ENCODE measurements around the gene HIRIP3. TPM values are rescaled to one million over a fixed set of nuclear protein-coding genes. Genes with fewer than 3 reads are reported as not detected.

The HIRIP3 gene
- total RNA-seq, 3 donors from 2014 or later: 10.5 to 18.2 (median 15.5) TPM

GRCh38 chr16:29951625-29952365 is 43.6 kb downstream of the HIRIP3 start:
- no peak for DNase-seq (ENCODE audit: low spot score in 2 of 2)
- Histone ChIP-seq H3K4me1 (no peaks in the 10 kb centered on the region), H3K27me3 (no peaks in the 10 kb centered on the region), H3K9me3 (no peaks in the 10 kb centered on the region), H3K36me3 (no peaks in the 10 kb centered on the region), H3K4me3 (no peak overlapping the region), H3K27ac (no peak overlapping the region)
- TF ChIP-seq CTCF (IDR thresholded peaks at IDR 0.05): no peak
- TF ChIP-seq POLR2A (IDR thresholded peaks at IDR 0.05): no peak
- TF ChIP-seq POLR2AphosphoS5 (IDR thresholded peaks at IDR 0.05): no peak
- intact Hi-C loops (cut with DNase I; ENCODE audit: low total_unique reads): no loop called here

GRCh38 chr16:29950806-29951461 is 44.5 kb downstream of the HIRIP3 start:
- intact Hi-C loops (cut with DNase I; ENCODE audit: low total_unique reads): no loop called here

GRCh38 chr16:29947897-29948296 is 47.5 kb downstream of the HIRIP3 start:
- Histone ChIP-seq H3K4me3 (no peak overlapping the region), H3K36me3 (no peaks in the 10 kb centered on the region), H3K27me3 (no peaks in the 10 kb centered on the region), H3K4me1 (no peaks in the 10 kb centered on the region), H3K27ac (no peak overlapping the region), H3K9me3 (no peaks in the 10 kb centered on the region)
- intact Hi-C loops (cut with DNase I; ENCODE audit: low total_unique reads): no loop called here
- DNase-seq (ENCODE audit: low spot score in 2 of 2): no peak
- TF ChIP-seq POLR2AphosphoS5 (IDR thresholded peaks at IDR 0.05) (no peak), POLR2A (IDR thresholded peaks at IDR 0.05) (no peak), CTCF (IDR thresholded peaks at IDR 0.05) (no peak)

More at GRCh38 chr16:29950806-29951461, 44.5 kb downstream of the HIRIP3 start:
- DNase-seq (ENCODE audit: low spot score in 2 of 2): no peak
- Histone ChIP-seq H3K36me3 (no peaks in the 10 kb centered on the region), H3K27me3 (no peaks in the 10 kb centered on the region), H3K4me1 (no peaks in the 10 kb centered on the region), H3K9me3 (no peaks in the 10 kb centered on the region), H3K4me3 (no peak overlapping the region), H3K27ac (no peak overlapping the region)
- TF ChIP-seq POLR2AphosphoS5 (IDR thresholded peaks at IDR 0.05) (no peak), POLR2A (IDR thresholded peaks at IDR 0.05) (no peak), CTCF (IDR thresholded peaks at IDR 0.05) (no peak)

- no peaks in the 10 kb centered on the region for H3K36me3 ChIP-seq
- no peaks in the 10 kb centered on the region for H3K27me3 ChIP-seq
- H3K4me3 ChIP-seq: no peak overlapping the region
- no peaks in the 10 kb centered on the region for H3K9me3 ChIP-seq
- H3K4me1 ChIP-seq: no peaks in the 10 kb centered on the region
- intact Hi-C loops (cut with DNase I; ENCODE audit: low total_unique reads): no loop called here
- TF ChIP-seq POLR2A (IDR thresholded peaks at IDR 0.05): no peak
- TF ChIP-seq CTCF (IDR thresholded peaks at IDR 0.05): no peak
- no peak for TF ChIP-seq POLR2AphosphoS5 (IDR thresholded peaks at IDR 0.05)
- H3K27ac ChIP-seq: peak overlapping the region; percentile 30 to 65
- DNase-seq (ENCODE audit: low spot score in 2 of 2): no peak
These were observed 51.3 kb downstream of the HIRIP3 start for GRCh38 chr16:29943846-29944799.

Other genes starting within 250 kb of the HIRIP3 start
- 1 to 10 TPM in 2 of 3 donors, under 1 TPM in 1; 0.66 to 2.1 (median 1.8) TPM for gene C16orf54, start 249.6 kb downstream of the HIRIP3 start, total RNA-seq
- gene ZG16, start 217.4 kb downstream of the HIRIP3 start, total RNA-seq: under 1 TPM in 1 of 3 donors, not detected in 2; 0.33 TPM
- 10 to 100 TPM; 16.3 to 50.2 (median 22.3) TPM for gene KIF22, start 204.9 kb downstream of the HIRIP3 start, total RNA-seq
- 10 to 100 TPM; 49.3 to 61.9 (median 60.0) TPM for gene MAZ, start 189.1 kb downstream of the HIRIP3 start, total RNA-seq
- 1 to 10 TPM; 2.9 to 3.9 (median 3.5) TPM for gene PRRT2, start 183.4 kb downstream of the HIRIP3 start, total RNA-seq
- gene PAGR1, start 179.5 kb downstream of the HIRIP3 start, total RNA-seq: 10 to 100 TPM; 26.6 to 40.5 (median 29.8) TPM
- 100 to 1,000 TPM in 1 of 3 donors, 10 to 100 TPM in 2; 78.1 to 132 (median 99.7) TPM for gene MVP, start 175.2 kb downstream of the HIRIP3 start, total RNA-seq
- gene CDIPT, start 132.4 kb downstream of the HIRIP3 start, total RNA-seq: 100 to 1,000 TPM; 102 to 119 (median 117) TPM
- gene SEZ6L2, start 96.1 kb downstream of the HIRIP3 start, total RNA-seq: 1 to 10 TPM in 2 of 3 donors, under 1 TPM in 1; 0.16 to 7.2 (median 5.0) TPM
- gene ASPHD1, start 95.1 kb downstream of the HIRIP3 start, total RNA-seq: 1 to 10 TPM in 2 of 3 donors, not detected in 1; 1.3 to 2.5 TPM
- 10 to 100 TPM; 14.3 to 20.5 (median 18.7) TPM for gene KCTD13, start 69.4 kb downstream of the HIRIP3 start, total RNA-seq
- gene TMEM219, start 33.5 kb downstream of the HIRIP3 start, total RNA-seq: 100 to 1,000 TPM; 111 to 135 (median 128) TPM
- gene TAOK2, start 21.7 kb downstream of the HIRIP3 start, total RNA-seq: 10 to 100 TPM; 31.8 to 51.1 (median 37.3) TPM
- gene INO80E, start 624 bp upstream of the HIRIP3 start, total RNA-seq: 10 to 100 TPM; 31.8 to 39.7 (median 38.6) TPM
- gene DOC2A, start 15.4 kb upstream of the HIRIP3 start, total RNA-seq: 1 to 10 TPM in 2 of 3 donors, under 1 TPM in 1; 0.48 to 4.5 (median 2.3) TPM
- not detected for gene C16orf92, start 27.6 kb upstream of the HIRIP3 start, total RNA-seq
- under 1 TPM in 1 of 3 donors, not detected in 2; 0.29 TPM for gene TLCD3B, start 35.7 kb upstream of the HIRIP3 start, total RNA-seq
- gene ALDOA, start 70.1 kb upstream of the HIRIP3 start, total RNA-seq: 100 to 1,000 TPM; 479 to 672 (median 540) TPM
- 10 to 100 TPM; 47.7 to 55.1 (median 51.7) TPM for gene PPP4C, start 80.4 kb upstream of the HIRIP3 start, total RNA-seq
- gene TBX6, start 96.3 kb upstream of the HIRIP3 start, total RNA-seq: under 1 TPM; 0.73 to 0.98 (median 0.80) TPM
- gene YPEL3, start 100.6 kb upstream of the HIRIP3 start, total RNA-seq: 100 to 1,000 TPM; 106 to 143 (median 114) TPM
- 1 to 10 TPM; 1.6 to 7.3 (median 2.0) TPM for gene GDPD3, start 117.9 kb upstream of the HIRIP3 start, total RNA-seq
- gene MAPK3, start 127.6 kb upstream of the HIRIP3 start, total RNA-seq: 10 to 100 TPM; 46.5 to 82.1 (median 67.5) TPM
- gene CORO1A, start 188.0 kb upstream of the HIRIP3 start, total RNA-seq: 10 to 100 TPM; 24.4 to 30.9 (median 24.9) TPM
- gene BOLA2B, start 198.0 kb upstream of the HIRIP3 start, total RNA-seq: 100 to 1,000 TPM; 125 to 267 (median 258) TPM
- 10 to 100 TPM; 27.4 to 59.0 (median 34.7) TPM for gene SLX1A, start 198.3 kb upstream of the HIRIP3 start, total RNA-seq
- 10 to 100 TPM; 12.3 to 27.0 (median 15.7) TPM for gene SULT1A3, start 203.6 kb upstream of the HIRIP3 start, total RNA-seq

Measured in breast epithelium (tissue), 4 donors.